ENCODE measurements around the gene HINT1. TPM values are rescaled to one million over a fixed set of nuclear protein-coding genes. Genes with fewer than 3 reads are reported as not detected.

HINT1 gene
- total and polyA plus RNA-seq, 4 donors = 107 to 436 (median 175) TPM

DNA sequence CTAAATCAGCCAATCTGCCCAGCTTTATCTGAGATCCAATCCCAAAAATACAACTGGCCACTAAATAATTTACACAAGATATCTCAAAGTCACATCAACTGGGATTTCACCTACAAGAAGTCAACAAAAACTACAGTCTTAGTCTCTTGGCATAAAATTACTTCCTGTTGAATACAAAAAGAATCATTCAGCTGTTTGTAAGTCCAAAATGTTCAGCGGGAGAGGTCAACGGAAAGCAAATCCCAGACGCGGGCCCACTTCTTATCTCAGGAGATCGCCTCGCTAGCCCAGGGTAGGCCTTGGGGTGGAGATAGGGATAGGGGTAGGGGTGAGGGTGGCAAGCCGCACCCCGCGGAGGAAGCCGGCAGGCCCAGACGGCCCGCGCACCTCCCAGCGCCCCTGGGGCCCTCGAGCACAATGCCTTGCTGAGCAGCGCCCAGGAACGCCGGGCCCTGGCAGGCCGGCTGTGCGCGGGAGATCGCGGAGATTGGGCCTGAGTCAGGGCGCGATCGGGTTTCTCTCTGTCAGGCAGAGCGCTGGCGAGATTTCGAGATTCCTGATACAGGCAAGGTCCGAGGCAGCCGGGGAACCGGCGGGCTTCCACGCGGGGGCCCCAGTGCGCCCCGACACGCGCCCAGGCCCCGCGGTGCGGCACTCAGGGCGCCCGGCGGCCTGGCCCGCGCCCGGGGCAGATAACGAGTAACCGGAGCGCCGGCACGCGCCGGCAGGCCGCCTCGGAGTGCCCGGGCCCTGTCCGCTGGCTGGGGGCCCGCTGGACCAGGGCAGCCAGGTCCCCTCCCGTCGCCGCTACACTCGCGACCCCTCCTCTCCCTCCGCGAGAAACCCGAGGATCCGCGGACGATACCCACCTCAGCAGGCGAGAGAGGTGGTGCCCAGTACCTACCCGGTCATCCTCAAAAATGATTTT, 601 bp downstream of the HINT1 start:
- WGBS, 2 donors = 1% methylated on average over 41 to 73 of the region's 73 CpGs
- ATAC-seq (ENCODE audit: low FRiP score) = peak; percentile 87

DNA sequence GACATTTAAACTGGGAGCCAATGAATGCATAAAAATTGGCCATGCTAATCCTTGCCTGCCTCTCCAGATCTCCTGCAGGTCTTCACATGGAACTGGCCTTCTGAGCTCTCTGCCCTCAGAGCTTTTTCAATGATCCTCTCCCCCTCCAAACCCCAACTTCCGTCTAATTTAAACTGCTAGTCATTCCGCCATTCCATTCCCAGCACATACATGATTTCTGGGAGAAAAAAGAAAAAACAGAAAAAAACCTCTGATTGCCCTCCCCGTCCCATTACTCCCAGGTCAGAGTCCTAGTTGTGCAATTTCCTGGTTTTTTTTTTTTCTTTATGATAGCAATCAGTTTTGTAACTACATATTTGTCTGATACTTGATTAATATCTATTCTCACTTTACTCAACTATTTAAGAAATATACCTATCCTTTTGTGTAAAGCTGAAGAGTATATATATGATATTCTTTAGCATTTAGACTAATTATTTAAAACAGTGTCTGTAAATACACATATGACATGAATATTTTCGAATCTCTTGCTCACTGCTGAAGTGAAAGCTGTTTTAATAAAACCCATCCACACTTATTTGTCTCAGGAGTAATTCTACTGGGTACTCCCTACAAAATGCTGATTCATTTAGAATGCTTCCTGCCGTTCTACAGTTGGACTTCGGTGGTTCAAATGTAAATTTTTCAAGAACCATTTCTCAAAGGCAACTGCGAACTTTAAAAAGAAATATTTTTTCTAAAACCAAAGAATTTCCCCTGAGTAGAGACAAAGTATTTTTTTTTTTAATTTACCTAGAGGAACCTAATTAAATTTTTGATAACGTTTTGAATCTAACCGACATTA, 1.6 kb downstream of the HINT1 start:
- Histone ChIP-seq H3K9me3 (ENCODE audit: control insufficient read depth, low read length) (no peaks in the 10 kb centered on the region), H3K4me1 (ENCODE audit: control insufficient read depth in 1 of 2, insufficient read depth in 2 of 2, low read length in 2 of 2) (no peaks in the 10 kb centered on the region), H3K27ac (ENCODE audit: low read depth in 1 of 2, low read length in 2 of 2) (no peak overlapping the region), H3K4me3 (ENCODE audit: low read length in 2 of 2) (peak overlapping the region in 1 of 2 donors; percentile 89), H3K36me3 (ENCODE audit: control insufficient read depth in 1 of 2, insufficient read depth in 2 of 2, low read length in 1 of 2) (peaks cover 2 to 7% of the 10 kb centered on the region in 2 donors), H3K27me3 (ENCODE audit: control insufficient read depth in 1 of 2, insufficient read depth in 2 of 2, low read length in 1 of 2) (no peaks in the 10 kb centered on the region)
- WGBS, 2 donors = 30 to 35% methylated on average over 9 of the region's 9 CpGs
- ATAC-seq (ENCODE audit: low FRiP score) = no peak
- no peak for DNase-seq
- intact Hi-C loops (cut with DNase I) = loop anchor here (1.0 to 10.0 kb wide), 4 partner anchors 99 to 254 kb away; no protein-coding TSS in a partner anchor

More for the DNA sequence above, 601 bp downstream of the HINT1 start:
- Histone ChIP-seq H3K36me3 (ENCODE audit: control insufficient read depth in 1 of 2, insufficient read depth in 2 of 2, low read length in 1 of 2) (peaks cover 0 to 7% of the 10 kb centered on the region in 2 donors), H3K27ac (ENCODE audit: low read depth in 1 of 2, low read length in 2 of 2) (peak overlapping the region; percentile 73 to 76), H3K9me3 (ENCODE audit: control insufficient read depth, low read length) (no peaks in the 10 kb centered on the region), H3K4me1 (ENCODE audit: control insufficient read depth in 1 of 2, insufficient read depth in 2 of 2, low read length in 2 of 2) (no peaks in the 10 kb centered on the region), H3K4me3 (ENCODE audit: low read length in 2 of 2) (peak overlapping the region; percentile 50 to 89), H3K27me3 (ENCODE audit: control insufficient read depth in 1 of 2, insufficient read depth in 2 of 2, low read length in 1 of 2) (no peaks in the 10 kb centered on the region)
- peak; percentile 84 to 88 for DNase-seq
- intact Hi-C loops (cut with DNase I) = loop anchor here (1.0 to 10.0 kb wide), 5 partner anchors 98 to 253 kb away; partner anchors contain the start of gene CDC42SE2 (in 1 of the 2)

DNA sequence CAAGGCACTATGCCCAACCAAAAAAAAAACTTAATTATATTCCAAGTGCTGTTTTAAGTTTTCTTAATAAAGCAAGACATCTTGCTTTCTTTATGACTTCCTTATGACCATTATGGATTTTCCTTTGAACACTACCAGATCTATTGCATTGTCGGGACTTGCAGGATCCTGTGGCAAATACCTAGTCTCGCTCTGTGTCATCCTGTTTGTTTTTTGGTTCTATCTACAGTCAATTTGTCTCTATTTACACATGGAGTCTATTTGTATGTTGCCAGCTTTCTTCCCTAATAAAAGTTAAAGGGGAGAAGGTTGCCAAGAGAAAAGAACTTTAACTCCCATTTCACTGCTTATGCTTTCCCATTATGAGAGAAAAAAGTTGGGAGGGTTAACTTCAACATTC, 4.9 kb downstream of the HINT1 start:
- peaks cover 2 to 11% of the 10 kb centered on the region in 2 donors for H3K36me3 ChIP-seq (ENCODE audit: control insufficient read depth in 1 of 2, insufficient read depth in 2 of 2, low read length in 1 of 2)
- H3K27ac ChIP-seq (ENCODE audit: low read depth in 1 of 2, low read length in 2 of 2) = no peak overlapping the region
- no peaks in the 10 kb centered on the region for H3K4me1 ChIP-seq (ENCODE audit: control insufficient read depth in 1 of 2, insufficient read depth in 2 of 2, low read length in 2 of 2)
- H3K4me3 ChIP-seq (ENCODE audit: low read length in 2 of 2) = no peak overlapping the region
- intact Hi-C loops (cut with DNase I) = loop anchor here (10.0 kb wide), 2 partner anchors 235 to 255 kb away; no protein-coding TSS in a partner anchor
- H3K9me3 ChIP-seq (ENCODE audit: control insufficient read depth, low read length) = no peaks in the 10 kb centered on the region
- 96% methylated on average over 2 of the region's 2 CpGs for WGBS, 2 donors
- no peaks in the 10 kb centered on the region for H3K27me3 ChIP-seq (ENCODE audit: control insufficient read depth in 1 of 2, insufficient read depth in 2 of 2, low read length in 1 of 2)
- ATAC-seq (ENCODE audit: low FRiP score) (no peak), DNase-seq (no peak)

DNA sequence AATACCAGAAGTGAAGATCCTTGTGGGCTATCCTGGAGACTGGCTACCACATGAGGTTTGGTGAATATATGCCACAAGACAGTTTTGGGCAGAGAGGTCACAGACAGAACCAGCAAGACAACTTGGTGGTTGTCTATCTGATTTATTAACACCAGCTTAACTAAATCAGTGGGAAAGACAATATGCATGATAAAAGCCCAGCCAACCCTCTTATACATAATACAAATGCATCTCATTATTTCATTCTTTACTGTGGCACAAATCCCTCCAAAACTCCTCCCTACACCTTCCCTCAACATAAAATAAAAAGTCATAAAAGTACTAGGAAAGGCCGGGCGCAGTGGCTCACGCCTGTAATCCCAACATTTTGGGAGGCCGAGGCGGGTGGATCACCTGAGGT, 8.1 kb downstream of the HINT1 start:
- DNase-seq (no peak), ATAC-seq (ENCODE audit: low FRiP score) (no peak)
- intact Hi-C loops (cut with DNase I) = no loop called here
- WGBS, 2 donors = 97% methylated on average over 5 of the region's 5 CpGs
- peaks cover 2 to 11% of the 10 kb centered on the region in 2 donors for H3K36me3 ChIP-seq (ENCODE audit: control insufficient read depth in 1 of 2, insufficient read depth in 2 of 2, low read length in 1 of 2)
- H3K27ac ChIP-seq (ENCODE audit: low read depth in 1 of 2, low read length in 2 of 2) = no peak overlapping the region
- H3K4me1 ChIP-seq (ENCODE audit: control insufficient read depth in 1 of 2, insufficient read depth in 2 of 2, low read length in 2 of 2) = no peaks in the 10 kb centered on the region
- no peaks in the 10 kb centered on the region for H3K27me3 ChIP-seq (ENCODE audit: control insufficient read depth in 1 of 2, insufficient read depth in 2 of 2, low read length in 1 of 2)
- H3K4me3 ChIP-seq (ENCODE audit: low read length in 2 of 2) = no peak overlapping the region
- no peaks in the 10 kb centered on the region for H3K9me3 ChIP-seq (ENCODE audit: control insufficient read depth, low read length)

DNA sequence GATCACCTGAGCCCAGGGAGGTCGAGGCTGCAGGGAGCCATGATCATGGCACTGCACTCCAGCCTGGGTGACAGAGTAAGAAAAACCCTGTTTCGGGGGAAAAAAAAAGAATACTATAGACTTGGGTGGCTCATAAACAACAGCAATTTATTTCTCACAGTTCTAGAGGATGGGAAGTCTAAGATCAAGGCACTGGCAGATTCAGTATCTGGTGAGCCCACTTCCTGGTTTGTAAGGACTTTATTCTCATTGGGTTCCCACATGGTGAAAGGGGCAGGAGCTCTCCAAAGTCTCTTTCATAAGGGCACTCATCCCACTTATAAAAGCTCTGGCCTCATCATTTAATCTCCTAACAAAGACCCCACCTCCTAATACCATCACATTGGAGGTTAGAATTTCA, 8.7 kb downstream of the HINT1 start:
- Histone ChIP-seq H3K9me3 (ENCODE audit: control insufficient read depth, low read length) (no peaks in the 10 kb centered on the region), H3K36me3 (ENCODE audit: control insufficient read depth in 1 of 2, insufficient read depth in 2 of 2, low read length in 1 of 2) (peaks cover 2 to 11% of the 10 kb centered on the region in 2 donors), H3K27me3 (ENCODE audit: control insufficient read depth in 1 of 2, insufficient read depth in 2 of 2, low read length in 1 of 2) (no peaks in the 10 kb centered on the region), H3K4me1 (ENCODE audit: control insufficient read depth in 1 of 2, insufficient read depth in 2 of 2, low read length in 2 of 2) (no peaks in the 10 kb centered on the region), H3K27ac (ENCODE audit: low read depth in 1 of 2, low read length in 2 of 2) (no peak overlapping the region), H3K4me3 (ENCODE audit: low read length in 2 of 2) (no peak overlapping the region)
- ATAC-seq (ENCODE audit: low FRiP score) (no peak), DNase-seq (no peak)
- WGBS, 2 donors = 95 to 97% methylated on average over 2 of the region's 2 CpGs
- intact Hi-C loops (cut with DNase I) = no loop called here

DNA sequence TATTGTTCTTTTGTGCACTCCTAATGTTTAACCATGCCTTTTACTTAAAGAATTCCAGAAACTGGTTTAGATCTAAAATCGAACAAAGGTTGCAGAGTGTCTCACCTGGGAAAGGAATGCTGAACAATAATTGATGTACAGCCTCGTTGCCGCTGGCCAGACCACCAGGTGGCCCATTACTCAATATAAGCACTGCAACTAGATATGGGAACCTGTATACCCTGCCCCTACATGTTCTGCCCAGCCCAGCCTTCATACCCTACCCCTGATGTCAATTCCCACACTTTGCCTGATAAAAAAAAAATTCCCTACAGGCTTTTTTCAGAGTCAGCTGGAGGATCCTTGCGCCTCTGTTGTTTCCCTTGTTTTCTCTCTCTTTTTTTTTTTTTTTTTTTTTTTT, 13.8 kb downstream of the HINT1 start:
- no peak overlapping the region for H3K27ac ChIP-seq (ENCODE audit: low read depth in 1 of 2, low read length in 2 of 2)
- no peaks in the 10 kb centered on the region for H3K9me3 ChIP-seq (ENCODE audit: control insufficient read depth, low read length)
- DNase-seq = no peak
- intact Hi-C loops (cut with DNase I) = no loop called here
- no peaks in the 10 kb centered on the region for H3K27me3 ChIP-seq (ENCODE audit: control insufficient read depth in 1 of 2, insufficient read depth in 2 of 2, low read length in 1 of 2)
- no peaks in the 10 kb centered on the region for H3K36me3 ChIP-seq (ENCODE audit: control insufficient read depth in 1 of 2, insufficient read depth in 2 of 2, low read length in 1 of 2)
- no peak for ATAC-seq (ENCODE audit: low FRiP score)
- no peak overlapping the region for H3K4me3 ChIP-seq (ENCODE audit: low read length in 2 of 2)
- no peaks in the 10 kb centered on the region for H3K4me1 ChIP-seq (ENCODE audit: control insufficient read depth in 1 of 2, insufficient read depth in 2 of 2, low read length in 2 of 2)
- 90 to 92% methylated on average over 4 of the region's 4 CpGs for WGBS, 2 donors

DNA sequence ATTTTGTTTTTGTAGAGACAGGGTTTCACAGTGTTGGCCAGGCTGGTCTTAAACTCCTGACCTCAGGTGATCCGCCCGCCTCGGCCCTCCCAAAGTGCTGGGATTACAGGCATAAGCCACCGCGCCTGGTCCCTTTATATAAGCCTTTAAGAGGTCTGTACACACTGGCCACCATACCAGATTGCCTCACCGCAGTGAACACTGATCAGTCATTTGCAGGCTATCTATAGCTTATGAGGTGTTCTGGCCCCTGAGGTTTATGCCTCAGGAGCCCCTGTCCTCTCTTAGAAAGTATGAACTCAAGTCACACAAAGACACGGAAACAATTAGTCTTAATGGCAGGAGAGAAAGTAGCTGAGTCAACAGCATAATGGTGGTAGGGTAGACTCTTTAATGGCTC, 14.6 kb downstream of the HINT1 start:
- no peak for DNase-seq
- H3K4me3 ChIP-seq (ENCODE audit: low read length in 2 of 2) = no peak overlapping the region
- WGBS, 2 donors = 95 to 96% methylated on average over 7 of the region's 7 CpGs
- no peak for ATAC-seq (ENCODE audit: low FRiP score)
- H3K27ac ChIP-seq (ENCODE audit: low read depth in 1 of 2, low read length in 2 of 2) = no peak overlapping the region
- H3K36me3 ChIP-seq (ENCODE audit: control insufficient read depth in 1 of 2, insufficient read depth in 2 of 2, low read length in 1 of 2) = no peaks in the 10 kb centered on the region
- intact Hi-C loops (cut with DNase I) = no loop called here
- no peaks in the 10 kb centered on the region for H3K9me3 ChIP-seq (ENCODE audit: control insufficient read depth, low read length)
- no peaks in the 10 kb centered on the region for H3K4me1 ChIP-seq (ENCODE audit: control insufficient read depth in 1 of 2, insufficient read depth in 2 of 2, low read length in 2 of 2)
- no peaks in the 10 kb centered on the region for H3K27me3 ChIP-seq (ENCODE audit: control insufficient read depth in 1 of 2, insufficient read depth in 2 of 2, low read length in 1 of 2)

DNA sequence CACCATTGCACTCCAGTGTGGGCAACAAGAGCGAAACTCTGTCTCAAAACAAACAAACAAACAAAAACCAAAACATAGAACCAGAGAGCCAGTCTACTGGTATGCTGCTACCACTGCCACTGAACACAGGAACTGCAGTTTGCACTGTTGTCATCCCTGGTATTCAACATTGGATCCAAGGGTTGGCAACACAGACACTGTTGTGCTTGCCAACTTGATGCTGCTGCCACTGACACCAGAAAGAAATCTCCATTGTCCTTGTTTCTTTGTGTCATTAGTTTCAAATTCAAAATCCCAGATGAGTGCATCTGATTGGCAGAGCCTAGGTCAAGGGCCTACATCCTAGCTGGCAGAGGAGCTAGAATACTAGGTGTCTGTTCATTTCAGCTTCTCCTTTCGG, 16.2 kb downstream of the HINT1 start:
- WGBS, 2 donors = 95% methylated on average over 2 of the region's 2 CpGs
- H3K27ac ChIP-seq (ENCODE audit: low read depth in 1 of 2, low read length in 2 of 2) = no peak overlapping the region
- no peak for ATAC-seq (ENCODE audit: low FRiP score)
- no peak for DNase-seq
- no peaks in the 10 kb centered on the region for H3K36me3 ChIP-seq (ENCODE audit: control insufficient read depth in 1 of 2, insufficient read depth in 2 of 2, low read length in 1 of 2)
- intact Hi-C loops (cut with DNase I) = no loop called here
- H3K4me1 ChIP-seq (ENCODE audit: control insufficient read depth in 1 of 2, insufficient read depth in 2 of 2, low read length in 2 of 2) = no peaks in the 10 kb centered on the region
- no peaks in the 10 kb centered on the region for H3K9me3 ChIP-seq (ENCODE audit: control insufficient read depth, low read length)
- no peaks in the 10 kb centered on the region for H3K27me3 ChIP-seq (ENCODE audit: control insufficient read depth in 1 of 2, insufficient read depth in 2 of 2, low read length in 1 of 2)
- no peak overlapping the region for H3K4me3 ChIP-seq (ENCODE audit: low read length in 2 of 2)

All from aorta (tissue), 5 donors.